HepG2 (cell line): ENCODE measurements around the gene THRB. TPM values are rescaled to one million over a fixed set of nuclear protein-coding genes. Genes with fewer than 3 reads are reported as not detected.
A peak's percentile ranks its signal among the peaks of the same experiment; 100 is the strongest.

Source experiments
- AHDC1 ChIP-seq: sonication (generic); formaldehyde crosslinking; IDR thresholded peaks from 2 replicates; pipeline ENCODE4 v1.5.1; 2020; ENCODE audit warnings: mild to moderate bottlenecking, missing genetic modification reagents, borderline replicate concordance
- ARNTL ChIP-seq: sonication (generic); formaldehyde crosslinking; IDR thresholded peaks from 2 replicates; pipeline ENCODE4 v1.4.0; 2020; ENCODE audit warnings: mild to moderate bottlenecking, missing genetic modification reagents
- BCL3 ChIP-seq: sonication (generic); formaldehyde crosslinking; IDR thresholded peaks from 2 replicates; pipeline ENCODE4 v1.5.1; 2020; ENCODE audit warnings: mild to moderate bottlenecking, missing genetic modification reagents, moderate library complexity
- ETV5 ChIP-seq: IDR thresholded peaks from 2 replicates; pipeline ENCODE4 v1.6.1; 2018; ENCODE audit warnings: missing biosample characterization, missing genetic modification reagents, inconsistent platforms, borderline replicate concordance
- KLF13 ChIP-seq: sonication (generic); formaldehyde crosslinking; IDR thresholded peaks from 2 replicates; pipeline ENCODE4 v1.4.0; 2020; ENCODE audit warnings: mild to moderate bottlenecking, missing genetic modification reagents
- NR2F2 ChIP-seq: IDR thresholded peaks from 2 replicates; pipeline ENCODE4 v1.6.1; 2012; ENCODE audit warnings: low read depth, inconsistent platforms, borderline replicate concordance
- PAXIP1 ChIP-seq: sonication (generic); formaldehyde crosslinking; conservative IDR thresholded peaks from 2 replicates; pipeline ENCODE4 v1.4.0; 2020; ENCODE audit warnings: mild to moderate bottlenecking, missing genetic modification reagents, moderate library complexity
- RFXANK ChIP-seq: IDR thresholded peaks from 2 replicates; pipeline ENCODE4 v1.6.1; 2016
- ZNF362 ChIP-seq: sonication (generic); formaldehyde crosslinking; IDR thresholded peaks from 2 replicates; pipeline ENCODE4 v1.4.0; 2020; ENCODE audit warnings: missing genetic modification reagents, mild to moderate bottlenecking, borderline replicate concordance
- ZNF704 ChIP-seq: sonication (generic); formaldehyde crosslinking; IDR thresholded peaks from 2 replicates; pipeline ENCODE4 v1.8.1; 2023; ENCODE audit warnings: mild to moderate bottlenecking, inconsistent platforms, moderate library complexity, missing genetic modification reagents, borderline replicate concordance
- ZSCAN20 ChIP-seq: sonication (generic); formaldehyde crosslinking; IDR thresholded peaks from 2 replicates; pipeline ENCODE4 v1.4.0; 2020; ENCODE audit warnings: missing genetic modification reagents, mild to moderate bottlenecking, borderline replicate concordance
- ZUFSP ChIP-seq: sonication (generic); formaldehyde crosslinking; IDR thresholded peaks from 2 replicates; pipeline ENCODE4 v1.9.0; 2021; ENCODE audit warnings: missing genetic modification reagents, mild to moderate bottlenecking, borderline replicate concordance
- polyA plus RNA-seq, 8 experiments: library from polyadenylated mRNA; depleted of rRNA in 3 of 8; stranded (reverse) in 7 of 8; unstranded in 1 of 8; fragments of >200 nt; fragmentation: Illumina TruSeq in 4 of 8; extraction: Trizol in 4 of 8; gene quantifications; 2 replicates each; pipeline versions ENCODE4 v1.2.1 to v1.2.3, GENCODE V29; 2011 to 2016; ENCODE audit warnings: low read depth in 4 of 8, missing spikeins in 1 of 8, mixed read lengths in 1 of 8; ENCODE audit not compliant: insufficient read depth in 1 of 8
- total RNA-seq, 5 experiments: library from RNA; depleted of rRNA; stranded (reverse); fragments of >200 nt; fragmentation: Illumina TruSeq; extraction: Trizol; gene quantifications; 2 replicates each; pipeline ENCODE4 v1.2.3, GENCODE V29; 2016; ENCODE audit warnings: low read depth in 1 of 5

The THRB gene
- total and polyA plus RNA-seq, 2 of the 13 experiments (the other 11 are each of a cell fraction or from before 2014, with no cell fraction given), result 4.7 to 22.7 TPM

DNA sequence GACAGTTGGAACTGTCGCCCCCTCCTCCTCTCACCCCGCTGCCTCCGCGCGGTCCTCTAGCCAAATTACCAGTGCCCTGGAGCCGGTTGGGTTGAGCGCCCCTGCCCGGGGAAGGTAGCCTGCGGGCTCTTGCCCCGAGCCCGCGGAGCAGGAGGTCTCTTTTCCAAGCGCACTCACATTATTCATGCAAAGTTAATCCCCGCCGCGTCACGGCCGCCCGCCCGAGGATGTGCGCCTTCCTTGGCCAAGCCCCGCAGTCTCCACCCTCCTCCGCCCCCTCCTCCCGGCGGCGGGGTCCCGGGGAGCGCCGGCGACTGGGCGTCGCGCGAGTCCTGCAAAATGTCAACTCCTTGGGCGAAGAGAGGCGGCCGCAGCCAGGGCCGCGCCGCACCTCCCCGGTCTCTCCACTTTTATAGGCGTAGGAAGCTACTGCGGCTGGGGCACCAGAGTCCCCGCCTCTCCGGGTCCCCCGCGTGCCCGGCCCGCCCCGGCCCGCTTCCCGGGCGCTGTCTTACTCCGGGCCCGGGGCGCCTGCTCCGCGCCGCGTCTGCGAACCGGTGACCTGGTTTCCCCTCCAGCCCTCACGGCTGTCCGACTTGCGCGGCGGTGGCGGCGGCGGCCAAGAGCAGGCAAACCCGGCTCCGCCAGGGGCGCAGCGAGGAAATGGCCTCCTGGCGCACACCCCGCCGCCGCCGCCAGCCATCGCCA lies at the start of gene THRB (continued):
- TF ChIP-seq ZNF704 (CRISPR knock-in tag), result no peak
- TF ChIP-seq ARNTL (CRISPR knock-in tag), result no peak
- TF ChIP-seq RFXANK, result no peak
- TF ChIP-seq PAXIP1 (CRISPR knock-in tag), result 0 out of 2 replicates have a peak, but pooled peaks have one; percentile 22
- TF ChIP-seq ZUFSP (CRISPR knock-in tag), result no peak
- TF ChIP-seq ETV5 (CRISPR knock-in tag), result no peak
- TF ChIP-seq BCL3 (CRISPR knock-in tag), result peak; percentile 17; the same call in 1 of the 2 replicates
- TF ChIP-seq ZNF362 (CRISPR knock-in tag), result no peak
- TF ChIP-seq KLF13 (CRISPR knock-in tag), result no peak
- TF ChIP-seq NR2F2, result no peak
- TF ChIP-seq ZSCAN20 (CRISPR knock-in tag), result 0 out of 2 replicates have a peak, but pooled peaks have one; percentile 45
- no peak for TF ChIP-seq AHDC1 (CRISPR knock-in tag)
